Coronary artery (tissue), 2 donors: ENCODE measurements around the gene TRIM8.

Experiments used
- DNase-seq: peaks from one replicate; pipeline ENCODE4 v3.0.0-alpha.2; 2017; ENCODE audit warnings: low spot score
- H3K27ac ChIP-seq, 2 donors: fragments of 200-600 bp; sonication (generic); one replicate each; pipeline ENCODE4 v1.5.1; 2016 to 2019
- H3K4me3 ChIP-seq: fragments of 200-600 bp; sonication (generic); 2 replicates; pipeline ENCODE4 v1.5.1; 2016; ENCODE audit warnings: mild to moderate bottlenecking, moderate library complexity
- CTCF ChIP-seq: fragments of 200-600 bp; sonication (generic); IDR thresholded peaks from one replicate; pipeline ENCODE4 v1.5.1; 2019; ENCODE audit warnings: antibody characterized with exemption

Gene TRIM8

GRCh38 chr10:102605712-102606111 is 38.6 kb upstream of the TRIM8 start:
- no peak for DNase-seq
- no peak overlapping the region for H3K4me3 ChIP-seq
- no peak overlapping the region for H3K27ac ChIP-seq
- no peak for TF ChIP-seq CTCF

- no peak for TF ChIP-seq CTCF
- Histone ChIP-seq H3K4me3 (no peak overlapping the region), H3K27ac (no peak overlapping the region)
- DNase-seq: no peak
These were observed 35.8 kb upstream of the TRIM8 start for GRCh38 chr10:102608487-102608886.

- no peak overlapping the region for H3K4me3 ChIP-seq
- no peak for DNase-seq
- TF ChIP-seq CTCF: no peak
- peak overlapping the region in 1 of 2 donors; percentile 69 for H3K27ac ChIP-seq
These were observed 33.8 kb upstream of the TRIM8 start for GRCh38 chr10:102610441-102610887.

- no peak for TF ChIP-seq CTCF
- DNase-seq: no peak
- no peak overlapping the region for H3K4me3 ChIP-seq
- peak overlapping the region in 1 of 2 donors; percentile 69 for H3K27ac ChIP-seq
These were observed 32.7 kb upstream of the TRIM8 start for GRCh38 chr10:102611514-102612087.

GRCh38 chr10:102612964-102613275 is 31.4 kb upstream of the TRIM8 start:
- DNase-seq: no peak
- TF ChIP-seq CTCF: no peak
- Histone ChIP-seq H3K4me3 (no peak overlapping the region), H3K27ac (peak overlapping the region in 1 of 2 donors; percentile 65)

- no peak overlapping the region for H3K4me3 ChIP-seq
- no peak for TF ChIP-seq CTCF
- no peak for DNase-seq
- peak overlapping the region in 1 of 2 donors; percentile 65 for H3K27ac ChIP-seq
These were observed 31.0 kb upstream of the TRIM8 start for GRCh38 chr10:102613286-102613685.

- Histone ChIP-seq H3K27ac (peak overlapping the region in 1 of 2 donors; percentile 65), H3K4me3 (no peak overlapping the region)
- no peak for DNase-seq
These were observed 30.5 kb upstream of the TRIM8 start for GRCh38 chr10:102613785-102614184.

More at GRCh38 chr10:102613785-102614184, 30.5 kb upstream of the TRIM8 start:
- no peak for TF ChIP-seq CTCF
